AG09319 (cell line): ENCODE data around the gene ACAD10.
"Not testable (repeated sequence)": the region's sequence is repeated elsewhere in the genome, so short reads cannot be mapped to it uniquely, and the experiment has no call there.

Source experiments
- DNase-seq: peaks from one replicate; pipeline ENCODE4 v3.0.0-alpha.2; 2010; ENCODE audit warnings: low read depth; ENCODE audit errors: extremely low read depth
- TF ChIP-seq, protein P1 (sequence below): IDR thresholded peaks from 2 replicates; pipeline ENCODE4 v1.5.1; 2011; ENCODE audit warnings: low read depth, mild to moderate bottlenecking, inconsistent platforms, low read length, moderate library complexity

Gene ACAD10

DNA sequence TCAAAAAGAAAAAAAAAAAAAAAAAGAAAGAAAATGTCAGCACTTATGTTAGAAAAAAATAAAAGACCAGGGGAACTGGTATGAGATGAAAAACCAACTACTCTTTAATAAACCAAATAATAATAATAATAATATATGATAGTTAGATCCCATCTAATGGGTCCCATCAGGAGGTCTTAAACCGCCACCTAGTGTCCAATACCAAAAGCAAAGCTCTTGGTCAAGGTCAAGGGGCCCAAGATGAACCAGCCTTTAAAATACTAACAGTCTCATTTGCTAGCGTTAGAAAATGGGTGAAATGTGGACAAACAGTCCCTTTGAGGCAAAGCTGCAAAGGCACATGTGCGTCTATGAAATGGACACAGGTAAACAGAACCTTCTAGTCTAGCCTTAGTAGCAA lies 12.3 kb upstream of the ACAD10 start:
- peak; percentile 8 for DNase-seq
- TF ChIP-seq, protein P1, sequence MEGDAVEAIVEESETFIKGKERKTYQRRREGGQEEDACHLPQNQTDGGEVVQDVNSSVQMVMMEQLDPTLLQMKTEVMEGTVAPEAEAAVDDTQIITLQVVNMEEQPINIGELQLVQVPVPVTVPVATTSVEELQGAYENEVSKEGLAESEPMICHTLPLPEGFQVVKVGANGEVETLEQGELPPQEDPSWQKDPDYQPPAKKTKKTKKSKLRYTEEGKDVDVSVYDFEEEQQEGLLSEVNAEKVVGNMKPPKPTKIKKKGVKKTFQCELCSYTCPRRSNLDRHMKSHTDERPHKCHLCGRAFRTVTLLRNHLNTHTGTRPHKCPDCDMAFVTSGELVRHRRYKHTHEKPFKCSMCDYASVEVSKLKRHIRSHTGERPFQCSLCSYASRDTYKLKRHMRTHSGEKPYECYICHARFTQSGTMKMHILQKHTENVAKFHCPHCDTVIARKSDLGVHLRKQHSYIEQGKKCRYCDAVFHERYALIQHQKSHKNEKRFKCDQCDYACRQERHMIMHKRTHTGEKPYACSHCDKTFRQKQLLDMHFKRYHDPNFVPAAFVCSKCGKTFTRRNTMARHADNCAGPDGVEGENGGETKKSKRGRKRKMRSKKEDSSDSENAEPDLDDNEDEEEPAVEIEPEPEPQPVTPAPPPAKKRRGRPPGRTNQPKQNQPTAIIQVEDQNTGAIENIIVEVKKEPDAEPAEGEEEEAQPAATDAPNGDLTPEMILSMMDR, result peak; percentile 62

DNA sequence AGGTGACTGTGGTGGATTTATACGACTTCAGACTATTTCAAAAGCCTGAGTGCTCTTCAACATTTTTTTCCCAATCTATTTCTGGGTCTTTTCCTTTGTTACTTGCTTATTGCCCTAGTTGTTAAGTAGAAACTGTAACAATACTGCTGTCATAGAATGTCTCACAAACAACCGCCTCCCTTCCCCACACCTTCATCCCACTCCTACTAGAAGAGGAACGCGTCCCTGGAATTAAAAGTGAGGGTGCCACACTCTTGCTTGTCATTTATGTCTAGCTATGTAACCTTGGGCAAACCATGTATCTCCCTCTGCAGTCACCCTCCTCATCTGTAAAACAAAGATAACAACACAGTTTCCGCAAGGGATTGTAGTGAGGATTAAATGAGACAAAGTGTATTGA lies 8.7 kb upstream of the ACAD10 start:
- no peak for DNase-seq
- TF ChIP-seq, protein P1, result no peak

DNA sequence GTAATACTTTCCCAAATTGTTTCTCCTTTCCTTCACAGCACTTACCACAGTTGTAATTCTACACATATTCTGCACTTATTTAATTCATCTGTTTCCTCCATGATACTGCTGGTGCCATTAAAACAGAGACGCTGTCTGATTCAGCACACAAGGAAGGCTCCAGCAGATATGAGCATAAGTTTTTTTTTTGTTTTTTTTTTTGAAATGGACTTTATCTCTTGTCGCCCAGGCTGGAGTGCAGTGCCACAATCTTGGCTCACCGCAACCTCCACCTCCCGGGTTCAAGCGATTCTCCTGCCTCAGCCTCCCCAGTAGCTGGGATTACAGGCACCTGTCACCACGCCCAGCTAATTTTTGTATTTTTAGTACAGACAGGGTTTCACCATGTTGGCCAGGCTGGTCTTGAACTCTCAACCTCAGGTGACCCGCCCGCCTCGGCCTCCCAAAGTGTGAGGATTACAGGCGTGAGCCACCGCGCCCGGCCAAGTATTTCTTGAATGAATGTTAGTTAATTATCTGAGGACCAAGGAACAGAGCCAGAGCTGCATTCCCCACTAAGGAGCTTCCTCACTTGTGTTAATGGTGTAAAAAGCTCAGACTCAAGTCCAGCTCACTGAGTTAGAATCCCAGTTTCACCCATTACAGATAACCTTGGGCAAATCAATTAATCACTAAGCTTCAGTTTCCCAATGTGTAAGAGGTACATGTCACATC lies 1.2 kb upstream of the ACAD10 start:
- DNase-seq, result not testable (repeated sequence)

DNA sequence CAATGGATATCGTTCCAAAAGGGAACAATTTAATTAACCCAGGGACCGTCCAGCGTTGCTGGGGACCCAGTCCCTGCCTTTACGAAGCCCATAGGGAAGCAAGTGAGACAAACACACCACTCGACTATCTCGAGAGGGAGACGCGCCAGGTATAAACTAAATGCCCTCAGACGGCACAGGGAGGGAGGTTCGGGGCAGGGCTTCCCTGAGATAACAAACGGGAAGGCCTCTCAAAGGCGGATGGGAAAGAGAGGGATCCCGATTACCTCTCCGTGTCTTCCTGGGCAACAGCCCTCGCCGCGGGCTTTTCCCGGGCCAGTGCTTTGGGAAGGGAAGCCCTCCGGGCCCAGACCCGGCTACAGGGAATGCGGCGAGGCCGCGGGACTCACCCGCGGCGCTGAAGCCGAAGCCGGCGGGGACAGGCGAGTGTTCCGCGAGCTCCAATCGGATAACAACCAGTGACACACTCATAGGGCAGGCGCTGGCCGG lies 487 bp upstream of the ACAD10 start:
- no peak for DNase-seq
- TF ChIP-seq, protein P1, result no peak

DNA sequence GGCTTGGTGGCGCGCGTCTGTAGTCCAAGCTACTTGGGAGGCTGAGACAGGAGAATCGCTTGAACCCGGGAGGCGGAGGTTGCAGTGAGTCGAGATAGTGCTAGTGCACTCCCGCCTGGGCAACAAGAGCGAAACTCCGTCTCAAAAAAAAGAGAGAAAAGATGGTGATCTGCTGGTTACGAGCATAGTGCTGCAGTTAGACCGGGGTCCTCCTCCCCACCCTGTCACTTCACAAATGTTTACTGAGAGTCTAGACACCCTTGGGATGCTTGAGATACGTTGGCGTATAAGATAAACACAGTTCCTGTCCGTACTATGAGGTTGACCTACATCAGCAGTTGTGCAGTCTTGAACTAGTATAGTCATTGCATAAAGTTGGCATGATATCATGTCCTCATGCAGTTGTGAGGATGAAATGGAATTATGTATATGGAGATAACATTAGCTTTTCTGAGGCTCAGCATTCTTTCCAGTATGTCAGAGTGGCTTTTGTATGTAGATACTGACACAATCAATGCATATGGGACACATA lies 787 bp downstream of the ACAD10 start:
- no peak for DNase-seq
- TF ChIP-seq, protein P1, result no peak

DNA sequence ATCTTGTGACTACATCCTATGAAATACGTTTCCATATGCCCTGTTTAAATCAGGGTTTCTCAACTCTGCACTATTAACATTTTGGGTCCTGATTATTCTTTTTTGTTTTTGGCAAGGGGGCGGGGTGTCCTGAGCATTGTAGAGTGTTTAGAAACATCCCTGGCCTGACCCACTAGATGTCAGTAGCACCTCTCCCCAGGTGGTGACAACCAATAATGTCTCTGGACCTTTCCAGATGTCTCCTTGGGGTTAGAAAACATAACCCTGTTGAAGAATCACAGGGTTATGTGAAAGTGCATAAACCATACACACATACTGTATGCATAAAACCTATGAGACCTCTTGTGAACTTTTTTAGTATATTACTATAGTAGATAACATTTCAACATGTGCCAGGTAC lies 1.4 kb downstream of the ACAD10 start:
- TF ChIP-seq, protein P1, result no peak
- DNase-seq, result no peak

DNA sequence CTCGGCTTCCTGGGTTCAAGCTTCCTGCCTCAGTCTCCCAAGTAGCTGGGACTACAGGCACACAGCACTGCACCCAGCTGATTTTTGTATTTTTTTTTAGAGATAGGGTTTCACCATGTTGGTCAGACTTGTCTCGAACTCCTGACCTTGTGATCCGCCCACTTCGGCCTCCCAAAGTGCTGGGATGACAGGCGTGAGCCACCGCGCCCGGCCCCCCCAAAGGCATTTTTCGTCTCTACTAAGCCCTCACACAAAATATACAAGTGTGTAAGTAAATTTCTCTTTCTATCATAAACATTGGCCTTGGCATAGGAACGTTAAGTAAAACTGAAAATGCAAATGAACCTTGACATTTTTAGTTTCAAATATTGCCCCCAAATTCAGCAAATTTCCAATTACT lies 2.1 kb downstream of the ACAD10 start:
- no peak for DNase-seq
- TF ChIP-seq, protein P1, result no peak

DNA sequence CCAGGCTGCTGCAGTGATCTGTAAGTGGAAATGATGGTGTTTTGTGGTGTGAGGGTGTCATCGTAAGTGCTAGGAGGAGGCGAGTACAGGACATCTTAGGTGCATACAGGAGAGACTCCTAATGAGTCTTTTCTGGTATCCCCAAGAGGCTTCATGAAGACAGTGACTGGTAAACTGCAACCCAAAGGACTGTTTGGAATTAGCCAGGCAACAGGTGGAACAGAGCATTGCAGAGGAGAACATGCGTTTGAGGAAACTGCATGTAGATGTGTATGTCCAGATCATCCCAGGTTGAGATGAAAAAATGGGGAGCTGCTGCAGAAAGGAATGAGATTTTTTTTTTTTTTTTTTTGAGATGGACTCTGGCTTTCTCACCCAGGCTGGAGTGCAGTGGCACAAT lies 5.4 kb downstream of the ACAD10 start:
- no peak for DNase-seq
- TF ChIP-seq, protein P1, result no peak
